Measurements from ENCODE around the gene ADISSP. TPM values are rescaled to one million over a fixed set of nuclear protein-coding genes. Genes with fewer than 3 reads are reported as not detected.

ADISSP gene
- total RNA-seq, result 18.4 and 19.1 TPM in 2 replicates
- 20.8 TPM for total RNA-seq (2013)
- 20.0 and 28.8 TPM in 2 replicates for polyA plus RNA-seq
- 13.2 and 22.2 TPM in 2 replicates for polyA minus RNA-seq

DNA sequence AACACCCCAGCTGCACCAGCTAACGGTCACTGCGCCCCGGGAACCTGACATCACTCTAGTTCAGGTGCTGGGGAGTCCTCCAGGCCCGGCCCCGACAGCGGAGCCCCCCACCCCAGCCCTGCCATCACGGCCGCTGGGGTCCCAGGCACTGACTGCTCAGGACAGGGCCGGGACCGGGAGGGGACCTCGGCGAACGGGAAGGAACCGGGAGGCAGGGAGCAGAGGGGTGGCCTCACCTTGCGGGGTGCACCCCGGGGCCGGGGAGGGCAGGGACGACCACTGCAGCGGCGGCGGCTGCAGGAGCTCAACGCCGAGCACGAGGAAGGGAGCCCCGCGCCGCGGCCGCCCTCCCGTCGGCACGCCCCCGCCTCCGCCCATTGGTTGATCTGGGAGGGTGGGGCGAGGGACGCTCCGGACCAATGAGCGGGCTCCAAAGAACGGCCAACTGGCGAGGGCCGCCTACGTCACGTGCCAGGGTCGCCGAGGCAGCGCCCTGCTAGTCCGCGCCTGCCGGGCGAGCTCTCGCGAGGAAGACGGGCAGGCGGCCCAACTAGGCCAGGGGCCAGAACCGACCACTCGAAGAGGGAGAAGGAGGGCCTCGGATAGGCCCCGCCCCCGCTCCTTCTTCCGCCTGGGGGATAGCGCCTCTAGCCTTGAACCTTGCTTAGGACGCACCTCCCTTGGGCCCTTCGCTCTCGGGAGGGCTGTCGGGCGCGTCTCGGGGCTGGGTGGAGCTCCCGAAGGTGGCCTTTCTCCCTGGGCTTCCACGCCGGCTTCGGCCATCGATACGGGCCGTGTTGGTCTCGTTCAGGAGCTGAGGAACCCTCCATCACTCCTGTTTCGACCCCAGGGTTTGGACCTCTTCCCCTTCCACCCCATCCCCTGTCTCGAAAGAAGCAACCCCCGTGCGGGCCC lies at the start of gene ADISSP:
ADISSP (minus strand) TSS at position 327 of the 915 bp plus-strand sequence. CDS start 7,653 bp downstream, outside the sequence.
- H3K4me3 Mint-ChIP-seq, result peak within 1 kb of the TSS; percentile 96
- H3K4me1 Mint-ChIP-seq, result peaks cover 27% of the 10 kb centered on the region
- peak within 1 kb of the TSS; percentile 98 to 99 for H3K27ac ChIP-seq (ENCODE audit: low read length in 2 of 2)
- no peaks in the 10 kb centered on the region for H3K27me3 ChIP-seq (replicated peaks in 1 of 4; ENCODE audit: control extremely low read depth in 1 of 4, control insufficient read depth in 3 of 4, insufficient read depth in 4 of 4, low read length in 3 of 4)
- ATAC-seq (ENCODE audit: low read depth) (peak; percentile 87), DNase-seq (peak; percentile 97)
- CTCF ChIA-PET, result interaction anchor here (0.8 to 4.8 kb wide), 17 partner anchors 10 to 317 kb away, joined by 3 to 47 read pairs (median 6); partner anchors contain the start of genes AP5S1, CENPB and SPEF1
- no peaks in the 10 kb centered on the region for H4K20me1 ChIP-seq (ENCODE audit: control insufficient read depth, insufficient read depth, low read length, poor library complexity, severe bottlenecking)
- POLR2A ChIA-PET, result interaction anchor here (0.8 to 2.4 kb wide), 10 partner anchors 10 to 1425 kb away, joined by 3 to 18 read pairs (median 6); partner anchors contain the start of genes AP5S1, CDC25B, CDS2 and CENPB
- H3K9ac ChIP-seq (ENCODE audit: low read length), result peak within 1 kb of the TSS; percentile 88
- H3K27me3 Mint-ChIP-seq, result no peaks in the 10 kb centered on the region
- peak within 1 kb of the TSS; percentile 48 to 97 (median 77) for H3K4me3 ChIP-seq (ENCODE audit: control extremely low read depth in 1 of 5, extremely low read depth in 1 of 5, insufficient read depth in 1 of 5, low read depth in 2 of 5, low read length in 4 of 5)
- no peak for TF ChIP-seq EZH2 (IDR thresholded peaks at IDR 0.05; ENCODE audit: borderline replicate concordance, insufficient read depth, low read depth, low read length, poor library complexity, severe bottlenecking)
- TF ChIP-seq, protein P1, sequence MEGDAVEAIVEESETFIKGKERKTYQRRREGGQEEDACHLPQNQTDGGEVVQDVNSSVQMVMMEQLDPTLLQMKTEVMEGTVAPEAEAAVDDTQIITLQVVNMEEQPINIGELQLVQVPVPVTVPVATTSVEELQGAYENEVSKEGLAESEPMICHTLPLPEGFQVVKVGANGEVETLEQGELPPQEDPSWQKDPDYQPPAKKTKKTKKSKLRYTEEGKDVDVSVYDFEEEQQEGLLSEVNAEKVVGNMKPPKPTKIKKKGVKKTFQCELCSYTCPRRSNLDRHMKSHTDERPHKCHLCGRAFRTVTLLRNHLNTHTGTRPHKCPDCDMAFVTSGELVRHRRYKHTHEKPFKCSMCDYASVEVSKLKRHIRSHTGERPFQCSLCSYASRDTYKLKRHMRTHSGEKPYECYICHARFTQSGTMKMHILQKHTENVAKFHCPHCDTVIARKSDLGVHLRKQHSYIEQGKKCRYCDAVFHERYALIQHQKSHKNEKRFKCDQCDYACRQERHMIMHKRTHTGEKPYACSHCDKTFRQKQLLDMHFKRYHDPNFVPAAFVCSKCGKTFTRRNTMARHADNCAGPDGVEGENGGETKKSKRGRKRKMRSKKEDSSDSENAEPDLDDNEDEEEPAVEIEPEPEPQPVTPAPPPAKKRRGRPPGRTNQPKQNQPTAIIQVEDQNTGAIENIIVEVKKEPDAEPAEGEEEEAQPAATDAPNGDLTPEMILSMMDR (IDR thresholded peaks at IDR 0.05), result no peak
- H3K9me3 ChIP-seq (ENCODE audit: control extremely low read depth in 1 of 3, control insufficient read depth in 2 of 3, insufficient read depth in 1 of 3, low read length in 2 of 3), result peaks cover 0 to 2% (median 0%) of the 10 kb centered on the region in 3 donors
- H3K4me1 ChIP-seq (ENCODE audit: control insufficient read depth in 2 of 2, insufficient read depth in 2 of 2, low read length in 2 of 2), result peaks cover 12 to 31% of the 10 kb centered on the region in 2 donors
- intact Hi-C loops (cut with micrococcal nuclease), result loop anchor here (1.0 to 5.0 kb wide), 13 partner anchors 10 to 720 kb away; partner anchors contain the start of genes AP5S1, CDC25B, CENPB and MAVS
- peak within 1 kb of the TSS; percentile 98 for H3K4me2 ChIP-seq (replicated peaks; ENCODE audit: low read depth, low read length, poor library complexity, severe bottlenecking)
- under 1% methylated on average over 80 of the region's 80 CpGs for WGBS (ENCODE audit: insufficient coverage)
- peak within 1 kb of the TSS; percentile 97 for H3K27ac Mint-ChIP-seq
- no peaks in the 10 kb centered on the region for H3K9me3 Mint-ChIP-seq (ENCODE audit: insufficient read depth)
- H2AFZ ChIP-seq (ENCODE audit: insufficient read depth, low read depth, low read length, poor library complexity, severe bottlenecking), result peak within 1 kb of the TSS; percentile 98
- H3K79me2 ChIP-seq (ENCODE audit: control insufficient read depth, insufficient read depth, low read length), result peaks cover 10% of the 10 kb centered on the region
- no peaks in the 10 kb centered on the region for H3K36me3 ChIP-seq (replicated peaks in 1 of 2; ENCODE audit: control extremely low read depth in 1 of 2, control insufficient read depth in 1 of 2, extremely low read depth in 1 of 2, insufficient read depth in 2 of 2, low read length in 1 of 2)

All from B cell (primary cell).